Suprapubic skin (tissue), 3 donors: ENCODE results near the gene NOL12.

Experiments
- EP300 ChIP-seq: sonication (generic); formaldehyde crosslinking; IDR thresholded peaks from one replicate; pipeline ENCODE4 v1.6.1; 2017; ENCODE audit warnings: antibody characterized with exemption
- POLR2A ChIP-seq, 2 donors: fragments of 450-650 bp; IDR thresholded peaks; one replicate each; pipeline ENCODE4 v1.6.1; 2017; ENCODE audit warnings: antibody characterized with exemption in 2 of 2, mild to moderate bottlenecking in 2 of 2, moderate library complexity in 2 of 2
- TF ChIP-seq, protein P1 (sequence below), 2 donors: fragments of 200-600 bp in 1 of 2; fragments of 450-650 bp in 1 of 2; sonication (generic) in 1 of 2; IDR thresholded peaks; one replicate each; pipeline ENCODE4 v1.5.1; 2016 to 2019; ENCODE audit warnings: antibody characterized with exemption in 2 of 2, mild to moderate bottlenecking in 1 of 2, moderate library complexity in 1 of 2

DNA sequence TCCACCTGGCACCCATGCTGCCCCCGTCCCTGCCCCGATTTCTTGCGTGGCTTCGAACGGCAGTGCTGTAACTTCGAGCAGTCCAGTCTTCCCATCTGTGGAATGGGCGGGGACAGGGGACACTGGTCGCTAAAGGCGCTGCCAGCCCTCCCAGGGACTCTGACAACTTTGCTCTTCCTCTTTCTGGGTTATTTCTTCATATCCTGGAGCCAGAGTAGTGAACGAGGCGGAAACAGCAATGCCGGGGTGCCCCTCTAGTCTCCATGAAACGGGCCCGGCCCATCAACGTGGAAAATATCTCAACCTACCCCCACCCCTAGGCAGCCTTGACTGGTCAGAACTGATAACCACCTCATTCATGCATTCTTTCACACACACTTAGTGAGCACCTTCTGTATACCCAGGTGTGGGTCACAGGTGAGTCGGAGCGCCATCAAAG is 53.5 kb downstream of the NOL12 start:
- TF ChIP-seq POLR2A (IDR thresholded peaks at IDR 0.05): no peak
- no peak for TF ChIP-seq EP300
- TF ChIP-seq, protein P1, sequence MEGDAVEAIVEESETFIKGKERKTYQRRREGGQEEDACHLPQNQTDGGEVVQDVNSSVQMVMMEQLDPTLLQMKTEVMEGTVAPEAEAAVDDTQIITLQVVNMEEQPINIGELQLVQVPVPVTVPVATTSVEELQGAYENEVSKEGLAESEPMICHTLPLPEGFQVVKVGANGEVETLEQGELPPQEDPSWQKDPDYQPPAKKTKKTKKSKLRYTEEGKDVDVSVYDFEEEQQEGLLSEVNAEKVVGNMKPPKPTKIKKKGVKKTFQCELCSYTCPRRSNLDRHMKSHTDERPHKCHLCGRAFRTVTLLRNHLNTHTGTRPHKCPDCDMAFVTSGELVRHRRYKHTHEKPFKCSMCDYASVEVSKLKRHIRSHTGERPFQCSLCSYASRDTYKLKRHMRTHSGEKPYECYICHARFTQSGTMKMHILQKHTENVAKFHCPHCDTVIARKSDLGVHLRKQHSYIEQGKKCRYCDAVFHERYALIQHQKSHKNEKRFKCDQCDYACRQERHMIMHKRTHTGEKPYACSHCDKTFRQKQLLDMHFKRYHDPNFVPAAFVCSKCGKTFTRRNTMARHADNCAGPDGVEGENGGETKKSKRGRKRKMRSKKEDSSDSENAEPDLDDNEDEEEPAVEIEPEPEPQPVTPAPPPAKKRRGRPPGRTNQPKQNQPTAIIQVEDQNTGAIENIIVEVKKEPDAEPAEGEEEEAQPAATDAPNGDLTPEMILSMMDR (IDR thresholded peaks at IDR 0.05): no peak
